ENCODE data around the gene NRTN. TPM values are rescaled to one million over a fixed set of nuclear protein-coding genes. Genes with fewer than 3 reads are reported as not detected.

The NRTN gene
- total RNA-seq (2014; rRNA removed; shearing (Covaris generic)) (4.0 and 5.9 TPM in 2 replicates), polyA plus RNA-seq (2016; fragmentation: Nextera tagmentation; extraction: Ambion mirVana) (5.5 and 5.8 TPM in 2 replicates)
- long read RNA-seq, partial matches to known transcripts = 0 of 1 reads
- long read RNA-seq, other reads (novel, unspliced or antisense) = 1 of 1 reads

- H3K4me3 Mint-ChIP-seq = peak within 1 kb of the TSS; percentile 70
- peaks cover 5% of the 10 kb centered on the region; the same call in 1 of the 2 replicates for H3K9me2 ChIP-seq (ENCODE audit: insufficient read depth)
- H3K4me1 ChIP-seq (ENCODE audit: insufficient read depth) = peaks cover 6% of the 10 kb centered on the region; the same call in 1 of the 2 replicates
- H3F3A ChIP-seq (replicated peaks; ENCODE audit: low read depth) = no peaks in the 10 kb centered on the region
- peak within 1 kb of the TSS; percentile 82 for H3K4me2 ChIP-seq
- no peak within 1 kb of the TSS for H3K27ac ChIP-seq (ENCODE audit: low read depth)
- ATAC-seq (peak; percentile 25), DNase-seq (ENCODE audit: low spot score) (peak; percentile 75)
- H3K36me3 Mint-ChIP-seq (ENCODE audit: low read depth) = peaks cover 2% of the 10 kb centered on the region; the same call in 2 of the 3 replicates
- no peaks in the 10 kb centered on the region for H3K79me2 ChIP-seq (replicated peaks; ENCODE audit: insufficient read depth)
- peaks cover 41% of the 10 kb centered on the region for H3K27me3 Mint-ChIP-seq (ENCODE audit: insufficient read depth, low read depth, poor library complexity)
- peak within 1 kb of the TSS; percentile 91 for H2AFZ ChIP-seq
- H4K20me1 ChIP-seq (replicated peaks; ENCODE audit: insufficient read depth) = no peaks in the 10 kb centered on the region; the same call in 1 of the 2 replicates
- peaks cover 15% of the 10 kb centered on the region for H3K27me3 ChIP-seq (ENCODE audit: insufficient read depth)
- peaks cover 23% of the 10 kb centered on the region for H3K4me1 Mint-ChIP-seq
- H3K4me3 ChIP-seq = peak within 1 kb of the TSS; percentile 60
- H3K36me3 ChIP-seq (ENCODE audit: insufficient read depth) = no peaks in the 10 kb centered on the region
- no peak within 1 kb of the TSS for H3K27ac Mint-ChIP-seq
- H3K9me3 Mint-ChIP-seq = peaks cover 3% of the 10 kb centered on the region; the same call in 2 of the 3 replicates
- TF ChIP-seq EZH2 (IDR thresholded peaks at IDR 0.05; ENCODE audit: low read depth, unreplicated experiment) (no peak), ZNF114 (CRISPR knock-in tag; IDR thresholded peaks at IDR 0.05) (no peak), STAT1 (IDR thresholded peaks at IDR 0.05; ENCODE audit: unreplicated experiment) (no peak), REST (IDR thresholded peaks at IDR 0.05; ENCODE audit: unreplicated experiment) (no peak), CREB1 (CRISPR knock-in tag; IDR thresholded peaks at IDR 0.05; ENCODE audit: low read depth) (no peak), NANOG (IDR thresholded peaks at IDR 0.05; ENCODE audit: borderline replicate concordance) (no peak), POLR2AphosphoS5 (IDR thresholded peaks at IDR 0.05; ENCODE audit: low read depth) (no peak), JUNB (IDR thresholded peaks at IDR 0.05; ENCODE audit: unreplicated experiment) (no peak), CTCF (conservative IDR thresholded peaks at IDR 0.05; ENCODE audit: low read depth in 2 of 2) (no peak), ZNF331 (CRISPR knock-in tag; IDR thresholded peaks at IDR 0.05; ENCODE audit: low read depth) (no peak), EZH2phosphoT487 (IDR thresholded peaks at IDR 0.05; ENCODE audit: unreplicated experiment) (no peak), ETS1 (IDR thresholded peaks at IDR 0.05) (no peak)
Measured at GRCh38 chr19:5804516-5805461, at the start of gene NRTN. NRTN (plus strand) TSS chr19:5805067; CDS start chr19:5824166, 19,099 bp downstream.
